SK-N-SH treated with all-trans-retinoic acid at 6 μM for 48 hours (cell line): ENCODE data around the gene LRRC7.

Source experiments
- ATAC-seq: fragments of 200-7000 bp; cut with Tn5 transposase; 3 replicates; pipeline ENCODE4 v1.9.1; 2020; ENCODE audit warnings: mild to moderate bottlenecking, moderate library complexity
- BACH2 ChIP-seq: fragments of 250-450 bp; sonication (Bioruptor Pico); IDR thresholded peaks from 2 replicates; pipeline ENCODE4 v1.9.0; 2021; ENCODE audit warnings: mild to moderate bottlenecking, borderline replicate concordance
- CREB5 ChIP-seq: fragments of 250-450 bp; sonication (Bioruptor Pico); IDR thresholded peaks from 2 replicates; pipeline ENCODE4 v1.5.1; 2020; ENCODE audit warnings: low read depth, mild to moderate bottlenecking, moderate library complexity
- CSDC2 ChIP-seq: fragments of 250-450 bp; sonication (Bioruptor Pico); IDR thresholded peaks from 2 replicates; pipeline ENCODE4 v1.5.0; 2020; ENCODE audit warnings: mild to moderate bottlenecking, moderate library complexity
- ESRRG ChIP-seq: fragments of 250-450 bp; sonication (Bioruptor Pico); IDR thresholded peaks from 2 replicates; pipeline ENCODE4 v1.6.1; 2021; ENCODE audit warnings: mild to moderate bottlenecking
- GLIS3 ChIP-seq: fragments of 250-450 bp; sonication (Bioruptor Pico); IDR thresholded peaks from 2 replicates; pipeline ENCODE4 v1.5.0; 2020; ENCODE audit warnings: mild to moderate bottlenecking, moderate library complexity
- ISL1 ChIP-seq: fragments of 250-450 bp; sonication (Bioruptor Pico); IDR thresholded peaks from 2 replicates; pipeline ENCODE4 v2.1.2; 2022; ENCODE audit warnings: mild to moderate bottlenecking, moderate library complexity
- OSR1 ChIP-seq: fragments of 250-450 bp; sonication (Bioruptor Pico); IDR thresholded peaks from 2 replicates; pipeline ENCODE4 v1.8.0; 2022; ENCODE audit warnings: moderate library complexity, mild to moderate bottlenecking, inconsistent platforms
- POU6F1 ChIP-seq: fragments of 250-450 bp; sonication (Bioruptor Pico); IDR thresholded peaks from 2 replicates; pipeline ENCODE4 v1.8.0; 2021; ENCODE audit warnings: low read depth, mild to moderate bottlenecking, moderate library complexity, borderline replicate concordance
- PPARA ChIP-seq: fragments of 250-450 bp; sonication (Bioruptor Pico); IDR thresholded peaks from 2 replicates; pipeline ENCODE4 v1.5.0; 2020; ENCODE audit warnings: mild to moderate bottlenecking, borderline replicate concordance
- TCF4 ChIP-seq: fragments of 250-450 bp; sonication (Bioruptor Pico); IDR thresholded peaks from 2 replicates; pipeline ENCODE4 v1.8.0; 2021; ENCODE audit warnings: mild to moderate bottlenecking, moderate library complexity, borderline replicate concordance
- TOX ChIP-seq: fragments of 250-450 bp; sonication (Bioruptor Pico); IDR thresholded peaks from 2 replicates; pipeline ENCODE4 v1.8.0; 2021; ENCODE audit warnings: mild to moderate bottlenecking, moderate library complexity, borderline replicate concordance
- ZC3H10 ChIP-seq: fragments of 250-450 bp; sonication (Bioruptor Pico); IDR thresholded peaks from 2 replicates; pipeline ENCODE4 v1.5.1; 2021; ENCODE audit warnings: mild to moderate bottlenecking, moderate library complexity
- ZFP3 ChIP-seq: fragments of 250-450 bp; sonication (Bioruptor Pico); IDR thresholded peaks from 2 replicates; pipeline ENCODE4 v1.5.0; 2020; ENCODE audit warnings: mild to moderate bottlenecking, moderate library complexity
- ZFP30 ChIP-seq: fragments of 450-650 bp; formaldehyde crosslinking; IDR thresholded peaks from 2 replicates; pipeline ENCODE4 v1.5.0; 2022; ENCODE audit warnings: mild to moderate bottlenecking, moderate library complexity
- ZNF565 ChIP-seq: fragments of 450-650 bp; formaldehyde crosslinking; conservative IDR thresholded peaks from 2 replicates; pipeline ENCODE4 v1.5.0; 2020; ENCODE audit warnings: low read depth, mild to moderate bottlenecking, moderate library complexity
- ZNF70 ChIP-seq: fragments of 450-650 bp; formaldehyde crosslinking; IDR thresholded peaks from 2 replicates; pipeline ENCODE4 v1.5.0; 2020; ENCODE audit warnings: mild to moderate bottlenecking, moderate library complexity
- ZNF8 ChIP-seq: fragments of 450-650 bp; formaldehyde crosslinking; IDR thresholded peaks from 2 replicates; pipeline ENCODE4 v1.5.0; 2020; ENCODE audit warnings: mild to moderate bottlenecking, moderate library complexity
- TF ChIP-seq, protein P1 (sequence below): fragments of 250-450 bp; sonication (Bioruptor Pico); IDR thresholded peaks from 2 replicates; pipeline ENCODE4 v1.8.0; 2020; ENCODE audit warnings: mild to moderate bottlenecking, moderate library complexity, borderline replicate concordance
- TF ChIP-seq, protein P2 (sequence below): fragments of 250-450 bp; sonication (Bioruptor Pico); IDR thresholded peaks from 2 replicates; pipeline ENCODE4 v1.5.1; 2021; ENCODE audit warnings: mild to moderate bottlenecking, moderate library complexity
- TF ChIP-seq, protein P3 (sequence below): fragments of 250-450 bp; sonication (Bioruptor Pico); IDR thresholded peaks from 2 replicates; pipeline ENCODE4 v1.5.0; 2020; ENCODE audit warnings: mild to moderate bottlenecking, moderate library complexity

LRRC7 gene

DNA sequence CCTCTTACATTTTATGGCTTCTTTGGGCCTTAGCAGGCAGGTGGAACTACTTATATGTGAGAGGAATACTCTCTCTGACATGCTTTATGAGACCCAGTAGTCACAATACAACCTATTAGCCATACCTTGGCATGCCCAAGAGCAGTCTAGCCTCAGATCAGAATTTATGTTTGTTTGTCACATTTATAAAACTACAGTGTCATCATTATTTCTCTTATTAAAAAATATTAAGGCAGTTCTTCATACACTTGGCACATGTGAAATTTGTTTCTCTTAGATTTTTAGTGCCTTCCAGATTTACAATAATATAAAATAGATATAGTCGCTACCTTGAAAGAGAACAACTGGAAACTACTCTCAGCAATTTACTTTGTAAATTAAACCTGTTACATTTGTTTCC, 519.2 kb downstream of the LRRC7 start:
- ATAC-seq: no peak
- no peak for TF ChIP-seq TCF4
- no peak for TF ChIP-seq PPARA
- no peak for TF ChIP-seq ZNF565
- no peak for TF ChIP-seq TOX (CRISPR knock-in tag)
- TF ChIP-seq ZNF8 (CRISPR knock-in tag): no peak
- TF ChIP-seq ESRRG (CRISPR knock-in tag): no peak
- TF ChIP-seq OSR1: no peak
- TF ChIP-seq GLIS3 (CRISPR knock-in tag): no peak
- no peak for TF ChIP-seq CREB5
- TF ChIP-seq ISL1 (CRISPR knock-in tag): no peak
- no peak for TF ChIP-seq ZFP3 (CRISPR knock-in tag)
- no peak for TF ChIP-seq ZC3H10
- TF ChIP-seq POU6F1: no peak
- TF ChIP-seq, all 23 proteins: peak for 0

DNA sequence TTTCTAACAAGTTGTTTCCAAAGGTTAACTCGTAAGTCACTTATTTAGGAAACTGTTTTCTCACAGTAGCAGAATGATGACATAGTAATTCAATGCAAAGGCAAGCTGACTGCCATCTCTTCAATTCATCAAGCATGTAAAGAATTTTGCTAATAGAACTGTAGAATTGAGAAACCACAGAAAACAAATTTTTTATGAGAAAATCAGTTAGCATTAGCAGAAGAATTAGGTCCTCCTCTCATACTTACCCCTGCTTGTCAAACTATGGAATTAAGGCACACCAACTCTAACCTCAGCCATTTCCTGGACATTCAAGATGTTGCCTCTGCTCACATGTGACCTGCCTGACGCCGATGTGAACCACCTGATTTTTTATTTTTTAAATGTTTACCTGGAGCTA, 522.4 kb downstream of the LRRC7 start:
- ATAC-seq: no peak
- TF ChIP-seq, protein P1, sequence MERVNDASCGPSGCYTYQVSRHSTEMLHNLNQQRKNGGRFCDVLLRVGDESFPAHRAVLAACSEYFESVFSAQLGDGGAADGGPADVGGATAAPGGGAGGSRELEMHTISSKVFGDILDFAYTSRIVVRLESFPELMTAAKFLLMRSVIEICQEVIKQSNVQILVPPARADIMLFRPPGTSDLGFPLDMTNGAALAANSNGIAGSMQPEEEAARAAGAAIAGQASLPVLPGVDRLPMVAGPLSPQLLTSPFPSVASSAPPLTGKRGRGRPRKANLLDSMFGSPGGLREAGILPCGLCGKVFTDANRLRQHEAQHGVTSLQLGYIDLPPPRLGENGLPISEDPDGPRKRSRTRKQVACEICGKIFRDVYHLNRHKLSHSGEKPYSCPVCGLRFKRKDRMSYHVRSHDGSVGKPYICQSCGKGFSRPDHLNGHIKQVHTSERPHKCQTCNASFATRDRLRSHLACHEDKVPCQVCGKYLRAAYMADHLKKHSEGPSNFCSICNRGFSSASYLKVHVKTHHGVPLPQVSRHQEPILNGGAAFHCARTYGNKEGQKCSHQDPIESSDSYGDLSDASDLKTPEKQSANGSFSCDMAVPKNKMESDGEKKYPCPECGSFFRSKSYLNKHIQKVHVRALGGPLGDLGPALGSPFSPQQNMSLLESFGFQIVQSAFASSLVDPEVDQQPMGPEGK: no peak
- TF ChIP-seq CREB5: no peak
- TF ChIP-seq, protein P2, sequence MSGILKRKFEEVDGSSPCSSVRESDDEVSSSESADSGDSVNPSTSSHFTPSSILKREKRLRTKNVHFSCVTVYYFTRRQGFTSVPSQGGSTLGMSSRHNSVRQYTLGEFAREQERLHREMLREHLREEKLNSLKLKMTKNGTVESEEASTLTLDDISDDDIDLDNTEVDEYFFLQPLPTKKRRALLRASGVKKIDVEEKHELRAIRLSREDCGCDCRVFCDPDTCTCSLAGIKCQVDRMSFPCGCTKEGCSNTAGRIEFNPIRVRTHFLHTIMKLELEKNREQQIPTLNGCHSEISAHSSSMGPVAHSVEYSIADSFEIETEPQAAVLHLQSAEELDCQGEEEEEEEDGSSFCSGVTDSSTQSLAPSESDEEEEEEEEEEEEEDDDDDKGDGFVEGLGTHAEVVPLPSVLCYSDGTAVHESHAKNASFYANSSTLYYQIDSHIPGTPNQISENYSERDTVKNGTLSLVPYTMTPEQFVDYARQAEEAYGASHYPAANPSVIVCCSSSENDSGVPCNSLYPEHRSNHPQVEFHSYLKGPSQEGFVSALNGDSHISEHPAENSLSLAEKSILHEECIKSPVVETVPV (CRISPR knock-in tag): no peak
- no peak for TF ChIP-seq POU6F1
- no peak for TF ChIP-seq ZC3H10
- TF ChIP-seq BACH2 (CRISPR knock-in tag): no peak
- TF ChIP-seq ISL1 (CRISPR knock-in tag): no peak
- no peak for TF ChIP-seq ZNF8 (CRISPR knock-in tag)
- no peak for TF ChIP-seq PPARA
- no peak for TF ChIP-seq ZFP3 (CRISPR knock-in tag)
- TF ChIP-seq TOX (CRISPR knock-in tag): no peak
- TF ChIP-seq ZNF565: no peak
- no peak for TF ChIP-seq ESRRG (CRISPR knock-in tag)
- no peak for TF ChIP-seq GLIS3 (CRISPR knock-in tag)
- no peak for TF ChIP-seq CSDC2 (CRISPR knock-in tag)
- TF ChIP-seq ZFP30 (CRISPR knock-in tag): no peak
- no peak for TF ChIP-seq OSR1
- no peak for TF ChIP-seq ZNF70 (CRISPR knock-in tag)

DNA sequence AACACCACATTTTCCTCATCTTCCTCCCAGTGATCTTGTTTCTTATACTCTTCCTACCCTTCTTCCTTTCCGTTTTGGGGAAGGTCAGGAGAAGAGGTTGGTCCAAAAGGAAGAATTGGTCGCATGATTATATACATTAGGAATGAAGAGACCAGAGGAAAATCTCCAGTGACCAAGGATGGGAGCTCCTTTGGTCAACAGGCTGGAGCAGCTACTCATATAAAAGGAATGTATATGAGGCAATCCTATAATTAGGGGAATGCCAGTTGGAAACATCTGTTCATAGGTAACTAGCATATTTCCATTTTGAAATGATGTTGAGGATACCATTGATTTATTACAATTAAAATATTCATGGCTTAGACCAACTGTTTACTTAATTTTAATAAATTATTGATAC, 523.2 kb downstream of the LRRC7 start:
- ATAC-seq: peak; percentile 39; the same call in 1 of the 3 replicates

More for the DNA sequence above, 523.2 kb downstream of the LRRC7 start:
- TF ChIP-seq, protein P3, sequence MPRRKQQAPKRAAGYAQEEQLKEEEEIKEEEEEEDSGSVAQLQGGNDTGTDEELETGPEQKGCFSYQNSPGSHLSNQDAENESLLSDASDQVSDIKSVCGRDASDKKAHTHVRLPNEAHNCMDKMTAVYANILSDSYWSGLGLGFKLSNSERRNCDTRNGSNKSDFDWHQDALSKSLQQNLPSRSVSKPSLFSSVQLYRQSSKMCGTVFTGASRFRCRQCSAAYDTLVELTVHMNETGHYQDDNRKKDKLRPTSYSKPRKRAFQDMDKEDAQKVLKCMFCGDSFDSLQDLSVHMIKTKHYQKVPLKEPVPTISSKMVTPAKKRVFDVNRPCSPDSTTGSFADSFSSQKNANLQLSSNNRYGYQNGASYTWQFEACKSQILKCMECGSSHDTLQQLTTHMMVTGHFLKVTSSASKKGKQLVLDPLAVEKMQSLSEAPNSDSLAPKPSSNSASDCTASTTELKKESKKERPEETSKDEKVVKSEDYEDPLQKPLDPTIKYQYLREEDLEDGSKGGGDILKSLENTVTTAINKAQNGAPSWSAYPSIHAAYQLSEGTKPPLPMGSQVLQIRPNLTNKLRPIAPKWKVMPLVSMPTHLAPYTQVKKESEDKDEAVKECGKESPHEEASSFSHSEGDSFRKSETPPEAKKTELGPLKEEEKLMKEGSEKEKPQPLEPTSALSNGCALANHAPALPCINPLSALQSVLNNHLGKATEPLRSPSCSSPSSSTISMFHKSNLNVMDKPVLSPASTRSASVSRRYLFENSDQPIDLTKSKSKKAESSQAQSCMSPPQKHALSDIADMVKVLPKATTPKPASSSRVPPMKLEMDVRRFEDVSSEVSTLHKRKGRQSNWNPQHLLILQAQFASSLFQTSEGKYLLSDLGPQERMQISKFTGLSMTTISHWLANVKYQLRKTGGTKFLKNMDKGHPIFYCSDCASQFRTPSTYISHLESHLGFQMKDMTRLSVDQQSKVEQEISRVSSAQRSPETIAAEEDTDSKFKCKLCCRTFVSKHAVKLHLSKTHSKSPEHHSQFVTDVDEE (CRISPR knock-in tag): no peak
- no peak for TF ChIP-seq ZC3H10
- TF ChIP-seq PPARA: no peak
- no peak for TF ChIP-seq BACH2 (CRISPR knock-in tag)
- TF ChIP-seq ZFP3 (CRISPR knock-in tag): no peak
